K562 (cell line): Measurements from ENCODE around the gene DDC. TPM values are rescaled to one million over a fixed set of nuclear protein-coding genes. Genes with fewer than 3 reads are reported as not detected.
A peak's percentile ranks its signal among the peaks of the same experiment; 100 is the strongest.

Source experiments
- ATAC-seq: fragments of 200-7000 bp; cut with Tn5 transposase; 3 replicates; pipeline ENCODE4 v1.9.1; 2020; ENCODE audit warnings: moderate library complexity
- BruUV-seq: library from RNA; stranded (reverse); fragments of 400-500 nt; replicated peaks from 2 replicates; lab custom pipeline; 2021; lab: Mats Ljungman, UMichigan
- CTCF ChIA-PET: fragments of 300-600 bp; formaldehyde crosslinking; extraction: SDS; loops from one replicate; lab custom pipeline; 2021; ENCODE audit warnings: low intra/inter-chr PET ratio; lab: Yijun Ruan, JAX
- POLR2A ChIA-PET: fragments of 300-600, 350-650 bp; sonication (Branson Sonifier 250); formaldehyde crosslinking; extraction: SDS; loops from one replicate; lab custom pipeline; 2021; ENCODE audit warnings: antibody characterized with exemption, inconsistent platforms; lab: Yijun Ruan, JAX
- DNase-seq, 4 experiments: peaks; one replicate each; pipeline versions ENCODE4 v3.0.0 to v3.0.0-alpha.2; 2011 to 2018; ENCODE audit warnings: low spot score in 3 of 4, mixed read lengths in 3 of 4; ENCODE audit errors: extremely low read depth in 1 of 4
- FAIRE-seq: peaks from 2 replicates; lab custom pipeline; 2011; peaks lifted over from hg19 to GRCh38; lab: Jason Lieb, UNC
- H2AFZ ChIP-seq: 2 replicates; pipeline ENCODE4 v1.6.0; 2011; ENCODE audit warnings: low read depth, low read length, control low read depth, inconsistent platforms
- H3K27ac ChIP-seq: fragments of 200-600 bp; 3 replicates; pipeline ENCODE4 v1.8.0; 2011; ENCODE audit warnings: low read depth, mild to moderate bottlenecking, control low read depth, inconsistent platforms, low read length, moderate library complexity, mixed read lengths; ENCODE audit errors: extremely low read depth
- H3K27me3 ChIP-seq, 2 experiments: fragments of 300-600 bp in 1 of 2; 2 replicates in 1 of 2; 3 replicates in 1 of 2; pipeline versions ENCODE4 v1.6.0 to v1.8.0; 2011; ENCODE audit warnings: inconsistent platforms in 2 of 2, low read length in 2 of 2, mild to moderate bottlenecking in 1 of 2, mixed read lengths in 1 of 2, moderate library complexity in 1 of 2; ENCODE audit not compliant: control insufficient read depth in 2 of 2, insufficient read depth in 2 of 2
- H3K36me3 ChIP-seq: fragments of 300-600 bp; 3 replicates; pipeline ENCODE4 v1.8.0; 2011; ENCODE audit warnings: mild to moderate bottlenecking, low read length, inconsistent platforms; ENCODE audit not compliant: control insufficient read depth, insufficient read depth
- H3K4me1 ChIP-seq, 2 experiments: fragments of 200-600 bp in 1 of 2; replicated peaks in 1 of 2; 2 replicates in 1 of 2; 3 replicates in 1 of 2; pipeline versions ENCODE4 v1.5.1 to v1.8.0; 2011; ENCODE audit warnings: inconsistent platforms in 2 of 2, low read length in 2 of 2, mild to moderate bottlenecking in 1 of 2, mixed read lengths in 1 of 2, moderate library complexity in 1 of 2; ENCODE audit not compliant: control insufficient read depth in 2 of 2, insufficient read depth in 2 of 2
- H3K4me2 ChIP-seq: 2 replicates; pipeline ENCODE4 v1.6.1; 2011; ENCODE audit warnings: low read length, control low read depth, inconsistent platforms, mixed read lengths; ENCODE audit not compliant: insufficient read depth
- H3K4me3 ChIP-seq: fragments of 200-600 bp; sonication (generic), shearing (Covaris generic); 2 replicates; pipeline ENCODE4 v1.5.1; 2016; ENCODE audit warnings: control low read depth, inconsistent platforms
- H3K79me2 ChIP-seq: fragments of 200-600 bp; 3 replicates; pipeline ENCODE4 v1.8.0; 2011; ENCODE audit warnings: low read length, inconsistent platforms; ENCODE audit not compliant: control insufficient read depth, insufficient read depth
- H3K9ac ChIP-seq, 2 experiments: 2 replicates each; pipeline versions ENCODE4 v1.6.0 to v1.6.1; 2011; ENCODE audit warnings: low read depth in 2 of 2, low read length in 2 of 2, control low read depth in 1 of 2, inconsistent platforms in 1 of 2, mild to moderate bottlenecking in 1 of 2, mixed read lengths in 1 of 2; ENCODE audit not compliant: insufficient read depth in 1 of 2
- H3K9me1 ChIP-seq: one replicate; pipeline ENCODE4 v1.6.0; 2011; ENCODE audit warnings: inconsistent platforms, mild to moderate bottlenecking, low read length, moderate library complexity; ENCODE audit not compliant: control insufficient read depth, insufficient read depth
- H3K9me3 ChIP-seq: replicated peaks from 2 replicates; pipeline ENCODE4 v1.5.1; 2011; ENCODE audit warnings: low read depth, low read length, inconsistent platforms; ENCODE audit not compliant: control insufficient read depth, insufficient read depth
- H4K20me1 ChIP-seq: replicated peaks from 2 replicates; pipeline ENCODE4 v1.6.1; 2011; ENCODE audit warnings: low read length, inconsistent platforms, mixed read lengths; ENCODE audit not compliant: control insufficient read depth, insufficient read depth
- FOXA1 ChIP-seq: fragments of 450-650 bp; IDR thresholded peaks from 2 replicates; pipeline ENCODE4 v1.6.1; 2016; ENCODE audit warnings: mild to moderate bottlenecking, borderline replicate concordance
- GABPB2 ChIP-seq: fragments of 250-450 bp; sonication (Bioruptor Pico); conservative IDR thresholded peaks from 2 replicates; pipeline ENCODE4 v1.5.1; 2021; ENCODE audit warnings: mild to moderate bottlenecking
- HDAC6 ChIP-seq: IDR thresholded peaks from 2 replicates; pipeline ENCODE4 v1.6.1; 2012; ENCODE audit warnings: low read depth, mild to moderate bottlenecking, control low read depth, inconsistent platforms, low read length, moderate library complexity
- HSF4 ChIP-seq: fragments of 250-450 bp; sonication (Bioruptor Pico); IDR thresholded peaks from 2 replicates; pipeline ENCODE4 v2.1.2; 2022; ENCODE audit warnings: mild to moderate bottlenecking, moderate library complexity, borderline replicate concordance
- KDM2B ChIP-seq: fragments of 250-450 bp; sonication (Bioruptor Pico); IDR thresholded peaks from 2 replicates; pipeline ENCODE4 v1.8.0; 2021; ENCODE audit warnings: mild to moderate bottlenecking, moderate library complexity
- LEF1 ChIP-seq: fragments of 450-650 bp; IDR thresholded peaks from 2 replicates; pipeline ENCODE4 v1.6.1; 2016; ENCODE audit warnings: mild to moderate bottlenecking
- MCM2 ChIP-seq: fragments of 450-650 bp; IDR thresholded peaks from 2 replicates; pipeline ENCODE4 v1.6.1; 2017; ENCODE audit warnings: low read depth, mild to moderate bottlenecking
- MCM7 ChIP-seq, 2 experiments: fragments of 450-650 bp; IDR thresholded peaks; 2 replicates each; pipeline ENCODE4 v1.6.1; 2016 to 2018
- MTA1 ChIP-seq: fragments of 450-650 bp; IDR thresholded peaks from 2 replicates; pipeline ENCODE4 v1.6.1; 2017; ENCODE audit warnings: borderline replicate concordance
- NONO ChIP-seq, 2 experiments: fragments of 200-400 bp in 1 of 2; fragments of 450-650 bp in 1 of 2; formaldehyde crosslinking in 1 of 2; IDR thresholded peaks; 2 replicates each; pipeline ENCODE4 v1.6.1; 2017; ENCODE audit warnings: low read depth in 2 of 2, mild to moderate bottlenecking in 2 of 2, moderate library complexity in 2 of 2, low read length in 1 of 2
- PCBP2 ChIP-seq: fragments of 200-400 bp; formaldehyde crosslinking; IDR thresholded peaks from 2 replicates; pipeline ENCODE4 v1.6.1; 2018; ENCODE audit warnings: low read length, low read depth, mild to moderate bottlenecking, moderate library complexity; ENCODE audit not compliant: poor library complexity, severe bottlenecking
- SRSF1 ChIP-seq: fragments of 200-400 bp; formaldehyde crosslinking; IDR thresholded peaks from 2 replicates; pipeline ENCODE4 v1.6.1; 2017; ENCODE audit warnings: mild to moderate bottlenecking, low read depth, low read length, moderate library complexity
- STAT5A ChIP-seq: IDR thresholded peaks from 2 replicates; pipeline ENCODE4 v1.6.1; 2012; ENCODE audit warnings: low read length, inconsistent platforms, borderline replicate concordance
- TBP ChIP-seq: optimal IDR thresholded peaks from 2 replicates; pipeline ENCODE3; 2011; ENCODE audit warnings: low read depth, low read length, improper control_type of control experiment
- TSC22D4 ChIP-seq: fragments of 450-650 bp; IDR thresholded peaks from 2 replicates; pipeline ENCODE4 v1.6.1; 2016; ENCODE audit warnings: missing genetic modification characterization, missing biosample characterization, control low read depth
- U2AF2 ChIP-seq: fragments of 200-400 bp; formaldehyde crosslinking; optimal IDR thresholded peaks from 2 replicates; pipeline ENCODE3; 2017; ENCODE audit warnings: low read depth, mild to moderate bottlenecking, low read length
- YY1 ChIP-seq, 3 experiments: IDR thresholded peaks; 2 replicates each; pipeline ENCODE4 v1.6.1; 2011; ENCODE audit warnings: low read length in 2 of 3, mild to moderate bottlenecking in 2 of 3, moderate library complexity in 2 of 3, borderline replicate concordance in 1 of 3, control low read depth in 1 of 3, low read depth in 1 of 3; ENCODE audit not compliant: insufficient read depth in 3 of 3, insufficient replicate concordance in 2 of 3, control insufficient read depth in 1 of 3, insufficient read length in 1 of 3; ENCODE audit errors: extremely low read depth in 1 of 3
- ZC3H8 ChIP-seq: fragments of 450-650 bp; IDR thresholded peaks from 2 replicates; pipeline ENCODE4 v1.6.1; 2017
- ZEB2 ChIP-seq: fragments of 450-650 bp; IDR thresholded peaks from 2 replicates; pipeline ENCODE4 v1.6.1; 2016
- ZNF217 ChIP-seq: sonication (generic); formaldehyde crosslinking; IDR thresholded peaks from 2 replicates; pipeline ENCODE4 v1.8.0; 2022; ENCODE audit warnings: mild to moderate bottlenecking, missing genetic modification reagents
- ZZZ3 ChIP-seq: fragments of 450-650 bp; IDR thresholded peaks from 2 replicates; pipeline ENCODE4 v1.6.1; 2016; ENCODE audit warnings: antibody characterized with exemption, mild to moderate bottlenecking, moderate library complexity
- WGBS: fragments of 100-300 bp; shearing (Covaris generic); methylation state at CpG from one replicate; pipeline ENCODE4 v1.1.6; 2016; ENCODE audit warnings: low coverage, mixed read lengths; ENCODE audit not compliant: insufficient coverage; ENCODE audit errors: missing lambda C conversion rate; 5-methylcytosine and 5-hydroxymethylcytosine counted together
- in situ Hi-C: fragments of 300-500 bp; cut with MboI; formaldehyde crosslinking; loops from 4 replicates; pipeline ENCODE4 v1.15.0; 2018; ENCODE audit warnings: inconsistent platforms, mixed read lengths
- intact Hi-C: fragments of 100-400 bp; cut with micrococcal nuclease; formaldehyde crosslinking; loops from 2 replicates; pipeline ENCODE4 v1.14.2; 2022
- polyA plus RNA-seq, 8 experiments: library from polyadenylated mRNA; depleted of rRNA in 4 of 8; stranded (reverse) in 5 of 8; unstranded in 3 of 8; fragments of >200 nt; fragmentation: Nextera tagmentation in 2 of 8; fragmentation: Illumina TruSeq in 1 of 8; extraction: Ambion mirVana in 2 of 8; extraction: Trizol in 1 of 8; gene quantifications; 2 replicates each; pipeline versions ENCODE4 v1.2.1 to v1.2.3, GENCODE V29; 2011 to 2014; ENCODE audit warnings: inconsistent platforms in 1 of 8, missing spikeins in 1 of 8
- total RNA-seq, 7 experiments: library from RNA; depleted of rRNA in 6 of 7; stranded (reverse); fragments of >200 nt in 6 of 7; fragmentation: Illumina TruSeq in 2 of 7; extraction: Trizol in 2 of 7; gene quantifications; 2 replicates each; pipeline versions ENCODE4 v1.2.1 to v1.2.3, GENCODE V29; 2011 to 2021; ENCODE audit warnings: low replicate concordance in 1 of 7
- TF ChIP-seq, protein P1 (sequence below): fragments of 250-450 bp; sonication (Bioruptor Pico); IDR thresholded peaks from 2 replicates; pipeline ENCODE4 v1.4.0; 2020
- TF ChIP-seq, protein P2 (sequence below): sonication (generic); formaldehyde crosslinking; IDR thresholded peaks from 2 replicates; pipeline ENCODE4 v1.9.0; 2022; ENCODE audit warnings: mild to moderate bottlenecking, missing genetic modification reagents

The DDC gene
- total and polyA plus RNA-seq, 9 of the 15 experiments (the other 6 are each of a cell fraction or from before 2014, with no cell fraction given) = not detected

DNA sequence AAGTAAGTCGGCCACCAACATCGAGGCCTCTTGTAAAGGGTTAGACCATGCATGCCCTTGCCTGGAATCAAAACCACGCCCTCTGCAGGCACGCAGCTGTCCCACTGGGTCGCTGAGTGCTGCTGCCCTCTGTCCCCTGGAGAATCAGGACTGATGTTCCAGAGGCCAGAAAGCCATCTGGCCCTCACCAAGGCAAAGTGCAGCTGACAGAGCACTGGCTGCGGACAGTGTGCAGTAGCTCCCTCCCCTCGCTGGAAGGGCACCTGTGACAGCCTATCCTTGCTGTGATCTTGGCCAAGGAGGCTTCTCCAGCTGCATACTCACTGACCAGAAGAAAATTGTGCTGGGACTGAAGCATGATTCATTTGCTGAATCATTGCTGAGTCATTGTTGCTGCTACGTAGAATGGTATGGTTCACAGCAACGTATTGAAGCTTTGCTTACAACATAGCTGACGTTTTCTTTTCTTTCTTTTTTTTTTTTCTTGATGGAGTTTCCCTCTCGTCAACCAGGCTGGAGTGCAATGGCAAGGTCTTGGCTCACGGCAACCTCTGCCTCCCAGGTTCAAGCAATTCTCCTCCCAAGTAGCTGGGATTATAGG lies 30.4 kb downstream of the DDC start:
- in situ Hi-C loops = no loop called here
- Histone ChIP-seq H3K9me3 (no peaks in the 10 kb centered on the region), H3K27me3 (peaks cover 0 to 14% of the 10 kb centered on the region in 2 experiments; a peak in 2 of 5 replicates), H3K9ac (peak overlapping the region; percentile 42 to 86; a peak in 3 of 4 replicates), H3K4me2 (peak overlapping the region; percentile 76), H3K36me3 (no peaks in the 10 kb centered on the region), H3K79me2 (no peaks in the 10 kb centered on the region), H3K4me3 (no peak overlapping the region), H3K9me1 (no peaks in the 10 kb centered on the region), H2AFZ (peak overlapping the region; percentile 88), H4K20me1 (no peaks in the 10 kb centered on the region), H3K4me1 (peaks cover 21 to 23% of the 10 kb centered on the region in 2 experiments), H3K27ac (peak overlapping the region; percentile 77)
- DNase-seq = peak; percentile 84 to 93 (median 88)
- intact Hi-C loops = loop anchor here (2.0 kb wide), 1 partner anchor 52 kb away; no protein-coding TSS in a partner anchor
- FAIRE-seq = peak; percentile 100
- CTCF ChIA-PET = no interaction called here
- ATAC-seq = peak; percentile 95
- no TSS peak for BruUV-seq
- POLR2A ChIA-PET = interaction anchor here (0.7 to 2.2 kb wide), 8 partner anchors 13 to 197 kb away, joined by 3 to 7 read pairs (median 3); partner anchors contain the start of gene FIGNL1
- WGBS = 3% methylated on average over 12 of the region's 12 CpGs
- TF ChIP-seq ZC3H8 (no peak), MTA1 (peak; percentile 38; the same call in 1 of the 2 replicates), TBP (peak; percentile 38), HDAC6 (no peak), FOXA1 (no peak), LEF1 (peak; percentile 66; the same call in 1 of the 2 replicates), MCM7 (IDR thresholded peaks at IDR 0.05) (peak in 1 of 2 experiments; percentile 60; a peak in 1 of 4 replicates), STAT5A (peak; percentile 9; the same call in 1 of the 2 replicates), ZZZ3 (no peak), ZEB2 (peak; percentile 79), NONO (IDR thresholded peaks at IDR 0.05; ENCODE audit: low read depth in 2 of 2, low read length in 1 of 2) (peak in 1 of 2 experiments; percentile 68; a peak in 2 of 4 replicates), PCBP2 (no peak), YY1 (IDR thresholded peaks at IDR 0.05; ENCODE audit: borderline replicate concordance in 1 of 3, control insufficient read depth in 1 of 3, extremely low read depth in 1 of 3, insufficient read depth in 3 of 3, insufficient read length in 1 of 3, insufficient replicate concordance in 2 of 3, low read depth in 1 of 3, low read length in 2 of 3) (no peak), TSC22D4 (tag) (no peak), MCM2 (no peak), HSF4 (no peak), KDM2B (no peak), SRSF1 (no peak), ZNF217 (CRISPR knock-in tag) (no peak), U2AF2 (no peak), GABPB2 (CRISPR knock-in tag) (no peak)
- TF ChIP-seq, protein P1, sequence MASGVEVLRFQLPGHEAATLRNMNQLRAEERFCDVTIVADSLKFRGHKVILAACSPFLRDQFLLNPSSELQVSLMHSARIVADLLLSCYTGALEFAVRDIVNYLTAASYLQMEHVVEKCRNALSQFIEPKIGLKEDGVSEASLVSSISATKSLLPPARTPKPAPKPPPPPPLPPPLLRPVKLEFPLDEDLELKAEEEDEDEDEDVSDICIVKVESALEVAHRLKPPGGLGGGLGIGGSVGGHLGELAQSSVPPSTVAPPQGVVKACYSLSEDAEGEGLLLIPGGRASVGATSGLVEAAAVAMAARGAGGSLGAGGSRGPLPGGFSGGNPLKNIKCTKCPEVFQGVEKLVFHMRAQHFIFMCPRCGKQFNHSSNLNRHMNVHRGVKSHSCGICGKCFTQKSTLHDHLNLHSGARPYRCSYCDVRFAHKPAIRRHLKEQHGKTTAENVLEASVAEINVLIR = peak; percentile 65; the same call in 1 of the 2 replicates
- TF ChIP-seq, protein P2, sequence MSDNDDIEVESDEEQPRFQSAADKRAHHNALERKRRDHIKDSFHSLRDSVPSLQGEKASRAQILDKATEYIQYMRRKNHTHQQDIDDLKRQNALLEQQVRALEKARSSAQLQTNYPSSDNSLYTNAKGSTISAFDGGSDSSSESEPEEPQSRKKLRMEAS (CRISPR knock-in tag) = peak; percentile 72
